ENCODE results near the gene TPSD1.
"Not testable (repeated sequence)": the region's sequence is repeated elsewhere in the genome, so short reads cannot be mapped to it uniquely, and the experiment has no call there.

DNA sequence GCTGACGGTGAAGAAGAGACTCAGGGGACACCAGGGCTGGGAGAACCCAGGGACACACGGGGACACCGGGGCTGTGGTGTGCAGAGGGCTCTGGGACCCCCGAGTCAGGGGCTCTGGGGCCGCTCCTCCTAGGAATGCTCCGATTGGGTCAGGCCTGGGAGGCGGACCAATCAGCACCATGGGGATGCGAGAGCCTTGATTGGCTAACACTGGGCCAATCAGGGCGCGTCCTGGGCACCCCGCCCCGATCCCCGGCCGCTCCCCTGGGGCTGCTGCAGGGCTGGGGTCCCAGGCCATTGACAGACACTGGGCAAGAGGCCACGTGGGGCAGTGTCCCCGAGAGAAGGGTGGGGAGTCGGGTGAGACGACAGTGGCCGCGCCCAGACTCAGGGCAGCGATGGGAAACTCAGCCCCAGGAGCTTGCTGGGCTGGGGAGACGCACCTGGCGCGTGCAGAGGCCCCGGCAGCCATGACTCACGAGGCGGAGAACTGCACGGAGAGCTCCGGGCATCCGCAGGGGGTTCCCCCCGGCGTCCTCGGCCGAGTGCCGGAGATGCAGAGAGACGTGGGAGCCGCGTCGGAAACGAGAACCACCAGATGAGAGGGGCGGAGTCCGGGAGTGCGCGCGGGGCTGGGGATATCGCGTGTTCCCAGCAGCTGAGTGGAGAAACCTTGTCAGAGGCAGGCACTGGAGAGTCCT is 23.7 kb upstream of the TPSD1 start:
- not testable (repeated sequence) for TF ChIP-seq CTCF (IDR thresholded peaks at IDR 0.05; ENCODE audit: low read depth, low read length, poor library complexity, severe bottlenecking); EZH2phosphoT487 (IDR thresholded peaks at IDR 0.05; ENCODE audit: borderline replicate concordance, low read length)

Measured in DOHH2 (cell line).